K562 (cell line): ENCODE results near the gene SEC23IP. TPM values are rescaled to one million over a fixed set of nuclear protein-coding genes. Genes with fewer than 3 reads are reported as not detected.

Experiments used
- ATAC-seq: fragments of 200-7000 bp; cut with Tn5 transposase; 3 replicates; pipeline ENCODE4 v1.9.1; 2020; ENCODE audit warnings: moderate library complexity
- BruUV-seq: library from RNA; stranded (reverse); fragments of 400-500 nt; replicated peaks from 2 replicates; lab custom pipeline; 2021; lab: Mats Ljungman, UMichigan
- CTCF ChIA-PET: fragments of 300-600 bp; formaldehyde crosslinking; extraction: SDS; loops from one replicate; lab custom pipeline; 2021; ENCODE audit warnings: low intra/inter-chr PET ratio; lab: Yijun Ruan, JAX
- POLR2A ChIA-PET: fragments of 300-600, 350-650 bp; sonication (Branson Sonifier 250); formaldehyde crosslinking; extraction: SDS; loops from one replicate; lab custom pipeline; 2021; ENCODE audit warnings: antibody characterized with exemption, inconsistent platforms; lab: Yijun Ruan, JAX
- DNase-seq, 4 experiments: peaks; one replicate each; pipeline versions ENCODE4 v3.0.0 to v3.0.0-alpha.2; 2011 to 2018; ENCODE audit warnings: low spot score in 3 of 4, mixed read lengths in 3 of 4; ENCODE audit errors: extremely low read depth in 1 of 4
- FAIRE-seq: peaks from 2 replicates; lab custom pipeline; 2011; peaks lifted over from hg19 to GRCh38; lab: Jason Lieb, UNC
- H2AFZ ChIP-seq: 2 replicates; pipeline ENCODE4 v1.6.0; 2011; ENCODE audit warnings: low read depth, low read length, control low read depth, inconsistent platforms
- H3K27ac ChIP-seq: fragments of 200-600 bp; 3 replicates; pipeline ENCODE4 v1.8.0; 2011; ENCODE audit warnings: low read depth, mild to moderate bottlenecking, control low read depth, inconsistent platforms, low read length, moderate library complexity, mixed read lengths; ENCODE audit errors: extremely low read depth
- H3K27me3 ChIP-seq, 2 experiments: fragments of 300-600 bp in 1 of 2; 2 replicates in 1 of 2; 3 replicates in 1 of 2; pipeline versions ENCODE4 v1.6.0 to v1.8.0; 2011; ENCODE audit warnings: inconsistent platforms in 2 of 2, low read length in 2 of 2, mild to moderate bottlenecking in 1 of 2, mixed read lengths in 1 of 2, moderate library complexity in 1 of 2; ENCODE audit not compliant: control insufficient read depth in 2 of 2, insufficient read depth in 2 of 2
- H3K36me3 ChIP-seq: fragments of 300-600 bp; 3 replicates; pipeline ENCODE4 v1.8.0; 2011; ENCODE audit warnings: mild to moderate bottlenecking, low read length, inconsistent platforms; ENCODE audit not compliant: control insufficient read depth, insufficient read depth
- H3K4me1 ChIP-seq, 2 experiments: fragments of 200-600 bp in 1 of 2; replicated peaks in 1 of 2; 2 replicates in 1 of 2; 3 replicates in 1 of 2; pipeline versions ENCODE4 v1.5.1 to v1.8.0; 2011; ENCODE audit warnings: inconsistent platforms in 2 of 2, low read length in 2 of 2, mild to moderate bottlenecking in 1 of 2, mixed read lengths in 1 of 2, moderate library complexity in 1 of 2; ENCODE audit not compliant: control insufficient read depth in 2 of 2, insufficient read depth in 2 of 2
- H3K4me2 ChIP-seq: 2 replicates; pipeline ENCODE4 v1.6.1; 2011; ENCODE audit warnings: low read length, control low read depth, inconsistent platforms, mixed read lengths; ENCODE audit not compliant: insufficient read depth
- H3K4me3 ChIP-seq: fragments of 200-600 bp; sonication (generic), shearing (Covaris generic); 2 replicates; pipeline ENCODE4 v1.5.1; 2016; ENCODE audit warnings: control low read depth, inconsistent platforms
- H3K79me2 ChIP-seq: fragments of 200-600 bp; 3 replicates; pipeline ENCODE4 v1.8.0; 2011; ENCODE audit warnings: low read length, inconsistent platforms; ENCODE audit not compliant: control insufficient read depth, insufficient read depth
- H3K9ac ChIP-seq, 2 experiments: 2 replicates each; pipeline versions ENCODE4 v1.6.0 to v1.6.1; 2011; ENCODE audit warnings: low read depth in 2 of 2, low read length in 2 of 2, control low read depth in 1 of 2, inconsistent platforms in 1 of 2, mild to moderate bottlenecking in 1 of 2, mixed read lengths in 1 of 2; ENCODE audit not compliant: insufficient read depth in 1 of 2
- H3K9me1 ChIP-seq: one replicate; pipeline ENCODE4 v1.6.0; 2011; ENCODE audit warnings: inconsistent platforms, mild to moderate bottlenecking, low read length, moderate library complexity; ENCODE audit not compliant: control insufficient read depth, insufficient read depth
- H3K9me3 ChIP-seq: replicated peaks from 2 replicates; pipeline ENCODE4 v1.5.1; 2011; ENCODE audit warnings: low read depth, low read length, inconsistent platforms; ENCODE audit not compliant: control insufficient read depth, insufficient read depth
- H4K20me1 ChIP-seq: replicated peaks from 2 replicates; pipeline ENCODE4 v1.6.1; 2011; ENCODE audit warnings: low read length, inconsistent platforms, mixed read lengths; ENCODE audit not compliant: control insufficient read depth, insufficient read depth
- HOXB6 ChIP-seq: fragments of 250-450 bp; sonication (Bioruptor Pico); IDR thresholded peaks from 2 replicates; pipeline ENCODE4 v1.5.1; 2022; ENCODE audit warnings: mild to moderate bottlenecking, borderline replicate concordance
- MGA ChIP-seq: fragments of 450-650 bp; IDR thresholded peaks from 2 replicates; pipeline ENCODE4 v1.6.1; 2016; ENCODE audit warnings: mild to moderate bottlenecking, moderate library complexity
- MYC ChIP-seq, 2 experiments: fragments of 250-450 bp in 1 of 2; sonication (Bioruptor Pico) in 1 of 2; IDR thresholded peaks; 2 replicates each; pipeline versions ENCODE4 v1.5.1 to v1.6.1; 2012 to 2021; ENCODE audit warnings: low read depth in 2 of 2, borderline replicate concordance in 1 of 2, improper control_type of control experiment in 1 of 2, low read length in 1 of 2, mild to moderate bottlenecking in 1 of 2, moderate library complexity in 1 of 2
- WGBS: fragments of 100-300 bp; shearing (Covaris generic); methylation state at CpG from one replicate; pipeline ENCODE4 v1.1.6; 2016; ENCODE audit warnings: low coverage, mixed read lengths; ENCODE audit not compliant: insufficient coverage; ENCODE audit errors: missing lambda C conversion rate; 5-methylcytosine and 5-hydroxymethylcytosine counted together
- in situ Hi-C: fragments of 300-500 bp; cut with MboI; formaldehyde crosslinking; loops from 4 replicates; pipeline ENCODE4 v1.15.0; 2018; ENCODE audit warnings: inconsistent platforms, mixed read lengths
- intact Hi-C: fragments of 100-400 bp; cut with micrococcal nuclease; formaldehyde crosslinking; loops from 2 replicates; pipeline ENCODE4 v1.14.2; 2022
- polyA plus RNA-seq, 8 experiments: library from polyadenylated mRNA; depleted of rRNA in 4 of 8; stranded (reverse) in 5 of 8; unstranded in 3 of 8; fragments of >200 nt; fragmentation: Nextera tagmentation in 2 of 8; fragmentation: Illumina TruSeq in 1 of 8; extraction: Ambion mirVana in 2 of 8; extraction: Trizol in 1 of 8; gene quantifications; 2 replicates each; pipeline versions ENCODE4 v1.2.1 to v1.2.3, GENCODE V29; 2011 to 2014; ENCODE audit warnings: inconsistent platforms in 1 of 8, missing spikeins in 1 of 8
- total RNA-seq, 7 experiments: library from RNA; depleted of rRNA in 6 of 7; stranded (reverse); fragments of >200 nt in 6 of 7; fragmentation: Illumina TruSeq in 2 of 7; extraction: Trizol in 2 of 7; gene quantifications; 2 replicates each; pipeline versions ENCODE4 v1.2.1 to v1.2.3, GENCODE V29; 2011 to 2021; ENCODE audit warnings: low replicate concordance in 1 of 7

Gene SEC23IP
- total and polyA plus RNA-seq, 9 of the 15 experiments (the other 6 are each of a cell fraction or from before 2014, with no cell fraction given) = 15.8 to 38.4 (median 22.5) TPM

GRCh38 chr10:119860866-119861607, 31.5 kb upstream of the SEC23IP start:
- in situ Hi-C loops (loop anchor here (10.0 kb wide), 1 partner anchor 256 kb away; no protein-coding TSS in a partner anchor), intact Hi-C loops (loop anchor here (2.0 to 5.0 kb wide), 2 partner anchors 174 to 244 kb away; no protein-coding TSS in a partner anchor)
- Histone ChIP-seq H3K9ac (no peak overlapping the region), H3K27me3 (no peaks in the 10 kb centered on the region), H3K4me1 (no peaks in the 10 kb centered on the region), H3K9me3 (no peaks in the 10 kb centered on the region), H3K36me3 (peaks cover 36% of the 10 kb centered on the region), H3K4me3 (no peak overlapping the region), H3K9me1 (no peaks in the 10 kb centered on the region), H2AFZ (no peak overlapping the region), H3K79me2 (peaks cover 77% of the 10 kb centered on the region), H4K20me1 (no peaks in the 10 kb centered on the region), H3K27ac (no peak overlapping the region), H3K4me2 (no peak overlapping the region)
- no peak for ATAC-seq
- POLR2A ChIA-PET = interaction anchor here (0.9 kb wide), 1 partner anchor 178 kb away, joined by 3 read pairs; no protein-coding TSS in a partner anchor
- no peak for FAIRE-seq
- CTCF ChIA-PET = interaction anchor here (0.6 kb wide), 1 partner anchor 172 kb away, joined by 3 read pairs; no protein-coding TSS in a partner anchor
- 64% methylated on average over 7 of the region's 7 CpGs for WGBS
- DNase-seq = no peak
- no TSS peak for BruUV-seq
- TF ChIP-seq MYC (IDR thresholded peaks at IDR 0.05; ENCODE audit: low read depth, low read length) (no peak), MYC (CRISPR knock-in tag; IDR thresholded peaks at IDR 0.05; ENCODE audit: borderline replicate concordance, low read depth) (no peak), MGA (no peak), HOXB6 (no peak)
